Stomach (tissue), 4 donors: Measurements from ENCODE around the gene DMRTB1.

Experiments
- EP300 ChIP-seq: sonication (generic); formaldehyde crosslinking; IDR thresholded peaks from one replicate; pipeline ENCODE4 v1.6.1; 2017; ENCODE audit warnings: antibody characterized with exemption
- POLR2A ChIP-seq, 4 donors: fragments of 450-650 bp; IDR thresholded peaks; one replicate each; pipeline ENCODE4 v1.6.1; 2016; ENCODE audit warnings: antibody characterized with exemption in 4 of 4, control low read depth in 2 of 4, mild to moderate bottlenecking in 1 of 4, moderate library complexity in 1 of 4
- POLR2AphosphoS5 ChIP-seq, 3 donors: sonication (generic); formaldehyde crosslinking; IDR thresholded peaks; one replicate each; pipeline ENCODE4 v1.6.1; 2016; ENCODE audit warnings: antibody characterized with exemption in 3 of 3
- TF ChIP-seq, protein P1 (sequence below), 7 experiments: fragments of 450-650 bp in 4 of 7; fragments of 200-600 bp in 3 of 7; sonication (generic) in 3 of 7; IDR thresholded peaks; one replicate each; pipeline ENCODE4 v1.5.1; 2016 to 2019; ENCODE audit warnings: antibody characterized with exemption in 7 of 7, control low read depth in 2 of 7, mild to moderate bottlenecking in 1 of 7

DNA sequence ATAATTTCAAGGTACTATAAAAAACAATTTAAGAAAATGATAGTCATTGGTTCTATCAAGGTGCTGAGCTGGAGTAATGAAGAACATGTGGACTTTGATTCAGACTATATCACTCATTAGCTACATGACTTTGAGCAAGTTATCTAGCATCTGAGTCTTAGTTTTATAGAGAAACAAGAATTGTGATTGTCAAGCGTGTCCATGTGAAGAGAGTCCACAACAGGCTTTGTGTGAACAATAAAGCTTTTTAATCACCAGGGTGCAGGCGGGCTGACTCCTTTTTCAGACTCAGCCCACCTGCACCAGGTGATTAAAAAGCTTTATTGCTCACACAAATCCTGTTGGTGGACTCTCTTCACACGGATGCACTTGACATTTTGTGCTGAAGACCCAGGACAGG lies 26.6 kb upstream of the DMRTB1 start:
- TF ChIP-seq, protein P1, sequence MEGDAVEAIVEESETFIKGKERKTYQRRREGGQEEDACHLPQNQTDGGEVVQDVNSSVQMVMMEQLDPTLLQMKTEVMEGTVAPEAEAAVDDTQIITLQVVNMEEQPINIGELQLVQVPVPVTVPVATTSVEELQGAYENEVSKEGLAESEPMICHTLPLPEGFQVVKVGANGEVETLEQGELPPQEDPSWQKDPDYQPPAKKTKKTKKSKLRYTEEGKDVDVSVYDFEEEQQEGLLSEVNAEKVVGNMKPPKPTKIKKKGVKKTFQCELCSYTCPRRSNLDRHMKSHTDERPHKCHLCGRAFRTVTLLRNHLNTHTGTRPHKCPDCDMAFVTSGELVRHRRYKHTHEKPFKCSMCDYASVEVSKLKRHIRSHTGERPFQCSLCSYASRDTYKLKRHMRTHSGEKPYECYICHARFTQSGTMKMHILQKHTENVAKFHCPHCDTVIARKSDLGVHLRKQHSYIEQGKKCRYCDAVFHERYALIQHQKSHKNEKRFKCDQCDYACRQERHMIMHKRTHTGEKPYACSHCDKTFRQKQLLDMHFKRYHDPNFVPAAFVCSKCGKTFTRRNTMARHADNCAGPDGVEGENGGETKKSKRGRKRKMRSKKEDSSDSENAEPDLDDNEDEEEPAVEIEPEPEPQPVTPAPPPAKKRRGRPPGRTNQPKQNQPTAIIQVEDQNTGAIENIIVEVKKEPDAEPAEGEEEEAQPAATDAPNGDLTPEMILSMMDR (IDR thresholded peaks at IDR 0.05): no peak
- TF ChIP-seq POLR2AphosphoS5 (IDR thresholded peaks at IDR 0.05) (no peak), POLR2A (IDR thresholded peaks at IDR 0.05) (no peak), EP300 (no peak)
